Measurements from ENCODE around the gene SERTAD3.
"Not testable (repeated sequence)": the region's sequence is repeated elsewhere in the genome, so short reads cannot be mapped to it uniquely, and the experiment has no call there.

DNA sequence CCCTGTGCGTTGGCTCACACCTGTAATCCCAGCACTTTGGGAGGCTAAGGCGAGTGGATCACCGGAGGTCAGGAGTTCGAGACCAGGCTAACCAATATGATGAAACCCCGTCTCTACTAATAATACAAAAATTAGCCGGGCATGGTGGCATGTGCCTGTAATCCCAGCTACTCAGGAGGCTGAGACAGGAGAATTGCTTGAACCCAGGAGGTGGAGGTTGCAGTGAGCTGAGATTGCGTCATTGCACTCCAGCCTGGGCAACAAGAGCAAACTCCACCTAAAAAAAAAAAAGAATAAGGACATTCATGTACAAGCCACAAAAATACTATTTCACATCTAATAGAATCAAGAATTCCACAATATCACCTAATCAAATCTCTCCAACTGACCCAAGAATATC, 15.9 kb downstream of the SERTAD3 start:
- not testable (repeated sequence) for TF ChIP-seq ESRRA (IDR thresholded peaks at IDR 0.05; ENCODE audit: low read length); HDAC2 (IDR thresholded peaks at IDR 0.05); EP300 (IDR thresholded peaks at IDR 0.05; ENCODE audit: borderline replicate concordance in 1 of 2, control insufficient read depth in 1 of 2, low read depth in 2 of 2, low read length in 2 of 2); EZH2 (IDR thresholded peaks at IDR 0.05; ENCODE audit: borderline replicate concordance, control insufficient read depth, low read depth, low read length); RFX5 (IDR thresholded peaks at IDR 0.05; ENCODE audit: low read depth, low read length); MEF2B (IDR thresholded peaks at IDR 0.05; ENCODE audit: partially characterized antibody, poor library complexity, severe bottlenecking)
- TF ChIP-seq, protein P1, sequence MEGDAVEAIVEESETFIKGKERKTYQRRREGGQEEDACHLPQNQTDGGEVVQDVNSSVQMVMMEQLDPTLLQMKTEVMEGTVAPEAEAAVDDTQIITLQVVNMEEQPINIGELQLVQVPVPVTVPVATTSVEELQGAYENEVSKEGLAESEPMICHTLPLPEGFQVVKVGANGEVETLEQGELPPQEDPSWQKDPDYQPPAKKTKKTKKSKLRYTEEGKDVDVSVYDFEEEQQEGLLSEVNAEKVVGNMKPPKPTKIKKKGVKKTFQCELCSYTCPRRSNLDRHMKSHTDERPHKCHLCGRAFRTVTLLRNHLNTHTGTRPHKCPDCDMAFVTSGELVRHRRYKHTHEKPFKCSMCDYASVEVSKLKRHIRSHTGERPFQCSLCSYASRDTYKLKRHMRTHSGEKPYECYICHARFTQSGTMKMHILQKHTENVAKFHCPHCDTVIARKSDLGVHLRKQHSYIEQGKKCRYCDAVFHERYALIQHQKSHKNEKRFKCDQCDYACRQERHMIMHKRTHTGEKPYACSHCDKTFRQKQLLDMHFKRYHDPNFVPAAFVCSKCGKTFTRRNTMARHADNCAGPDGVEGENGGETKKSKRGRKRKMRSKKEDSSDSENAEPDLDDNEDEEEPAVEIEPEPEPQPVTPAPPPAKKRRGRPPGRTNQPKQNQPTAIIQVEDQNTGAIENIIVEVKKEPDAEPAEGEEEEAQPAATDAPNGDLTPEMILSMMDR (IDR thresholded peaks at IDR 0.05 in 2 of 3, conservative IDR thresholded peaks at IDR 0.05 in 1 of 3; ENCODE audit: control insufficient read depth in 2 of 3, extremely low read depth in 1 of 3, insufficient read depth in 1 of 3, low read depth in 3 of 3, low read length in 3 of 3) = not testable (repeated sequence)
- TF ChIP-seq, protein P2, sequence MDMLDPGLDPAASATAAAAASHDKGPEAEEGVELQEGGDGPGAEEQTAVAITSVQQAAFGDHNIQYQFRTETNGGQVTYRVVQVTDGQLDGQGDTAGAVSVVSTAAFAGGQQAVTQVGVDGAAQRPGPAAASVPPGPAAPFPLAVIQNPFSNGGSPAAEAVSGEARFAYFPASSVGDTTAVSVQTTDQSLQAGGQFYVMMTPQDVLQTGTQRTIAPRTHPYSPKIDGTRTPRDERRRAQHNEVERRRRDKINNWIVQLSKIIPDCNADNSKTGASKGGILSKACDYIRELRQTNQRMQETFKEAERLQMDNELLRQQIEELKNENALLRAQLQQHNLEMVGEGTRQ (IDR thresholded peaks at IDR 0.05; ENCODE audit: borderline replicate concordance, low read depth, low read length) = not testable (repeated sequence)
- TF ChIP-seq, protein P3, sequence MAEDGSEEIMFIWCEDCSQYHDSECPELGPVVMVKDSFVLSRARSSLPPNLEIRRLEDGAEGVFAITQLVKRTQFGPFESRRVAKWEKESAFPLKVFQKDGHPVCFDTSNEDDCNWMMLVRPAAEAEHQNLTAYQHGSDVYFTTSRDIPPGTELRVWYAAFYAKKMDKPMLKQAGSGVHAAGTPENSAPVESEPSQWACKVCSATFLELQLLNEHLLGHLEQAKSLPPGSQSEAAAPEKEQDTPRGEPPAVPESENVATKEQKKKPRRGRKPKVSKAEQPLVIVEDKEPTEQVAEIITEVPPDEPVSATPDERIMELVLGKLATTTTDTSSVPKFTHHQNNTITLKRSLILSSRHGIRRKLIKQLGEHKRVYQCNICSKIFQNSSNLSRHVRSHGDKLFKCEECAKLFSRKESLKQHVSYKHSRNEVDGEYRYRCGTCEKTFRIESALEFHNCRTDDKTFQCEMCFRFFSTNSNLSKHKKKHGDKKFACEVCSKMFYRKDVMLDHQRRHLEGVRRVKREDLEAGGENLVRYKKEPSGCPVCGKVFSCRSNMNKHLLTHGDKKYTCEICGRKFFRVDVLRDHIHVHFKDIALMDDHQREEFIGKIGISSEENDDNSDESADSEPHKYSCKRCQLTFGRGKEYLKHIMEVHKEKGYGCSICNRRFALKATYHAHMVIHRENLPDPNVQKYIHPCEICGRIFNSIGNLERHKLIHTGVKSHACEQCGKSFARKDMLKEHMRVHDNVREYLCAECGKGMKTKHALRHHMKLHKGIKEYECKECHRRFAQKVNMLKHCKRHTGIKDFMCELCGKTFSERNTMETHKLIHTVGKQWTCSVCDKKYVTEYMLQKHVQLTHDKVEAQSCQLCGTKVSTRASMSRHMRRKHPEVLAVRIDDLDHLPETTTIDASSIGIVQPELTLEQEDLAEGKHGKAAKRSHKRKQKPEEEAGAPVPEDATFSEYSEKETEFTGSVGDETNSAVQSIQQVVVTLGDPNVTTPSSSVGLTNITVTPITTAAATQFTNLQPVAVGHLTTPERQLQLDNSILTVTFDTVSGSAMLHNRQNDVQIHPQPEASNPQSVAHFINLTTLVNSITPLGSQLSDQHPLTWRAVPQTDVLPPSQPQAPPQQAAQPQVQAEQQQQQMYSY (CRISPR knock-in tag; IDR thresholded peaks at IDR 0.05) = not testable (repeated sequence)

Data from GM12878 (cell line).